ENCODE measurements around the gene GNB5. TPM values are rescaled to one million over a fixed set of nuclear protein-coding genes. Genes with fewer than 3 reads are reported as not detected.

Gene GNB5
- total and polyA plus RNA-seq, 10 donors, result 18.6 to 43.2 (median 30.3) TPM

- Histone ChIP-seq H3K36me3 (peaks cover 0 to 7% (median 0%) of the 10 kb centered on the region in 6 donors), H3K27me3 (replicated peaks in 1 of 7) (no peaks in the 10 kb centered on the region), H3K9me3 (no peaks in the 10 kb centered on the region), H3K27ac (peak overlapping the region; percentile 22 to 92 (median 81)), H3K4me3 (no peak overlapping the region), H3K4me1 (peaks cover 4 to 71% (median 33%) of the 10 kb centered on the region in 6 donors)
- WGBS, 5 donors, result 38 to 52% (median 50%) methylated on average over 17 of the region's 17 CpGs
- TF ChIP-seq POLR2A (IDR thresholded peaks at IDR 0.05), result peak in 1 of 3 donors; percentile 26
- peak; percentile 26 to 74 (median 69) for TF ChIP-seq POLR2AphosphoS5 (IDR thresholded peaks at IDR 0.05)
- TF ChIP-seq CTCF (IDR thresholded peaks at IDR 0.05 in 8 of 11, conservative IDR thresholded peaks at IDR 0.05 in 3 of 11), result no peak
- intact Hi-C loops (cut with DNase I; ENCODE audit: low total_unique reads), result no loop called here
- peak; percentile 88 for DNase-seq
Observed at GRCh38 chr15:52234596-52235541, 43.7 kb upstream of the GNB5 start.

GRCh38 chr15:52233405-52233804 is 42.2 kb upstream of the GNB5 start:
- intact Hi-C loops (cut with DNase I; ENCODE audit: low total_unique reads), result no loop called here
- Histone ChIP-seq H3K4me3 (peak overlapping the region in 1 of 8 donors; percentile 21), H3K27me3 (replicated peaks in 1 of 7) (no peaks in the 10 kb centered on the region), H3K9me3 (no peaks in the 10 kb centered on the region), H3K27ac (peak overlapping the region; percentile 22 to 92 (median 81)), H3K36me3 (peaks cover 0 to 7% (median 0%) of the 10 kb centered on the region in 6 donors), H3K4me1 (peaks cover 4 to 83% (median 33%) of the 10 kb centered on the region in 6 donors)
- no peak for DNase-seq
- no peak for TF ChIP-seq CTCF (IDR thresholded peaks at IDR 0.05 in 8 of 11, conservative IDR thresholded peaks at IDR 0.05 in 3 of 11)
- no peak for TF ChIP-seq POLR2A (IDR thresholded peaks at IDR 0.05)
- TF ChIP-seq POLR2AphosphoS5 (IDR thresholded peaks at IDR 0.05), result peak in 1 of 3 donors; percentile 48
- WGBS, 5 donors, result 32 to 61% (median 47%) methylated on average over 4 of the region's 4 CpGs

- H3K4me1 ChIP-seq, result peaks cover 4 to 91% (median 33%) of the 10 kb centered on the region in 6 donors
- H3K27ac ChIP-seq, result peak overlapping the region; percentile 53 to 91 (median 76)
- no peaks in the 10 kb centered on the region for H3K27me3 ChIP-seq (replicated peaks in 1 of 7)
- no peaks in the 10 kb centered on the region for H3K9me3 ChIP-seq
- 43 to 58% (median 50%) methylated on average over 1 of the region's 1 CpG for WGBS, 5 donors
- TF ChIP-seq CTCF (IDR thresholded peaks at IDR 0.05 in 8 of 11, conservative IDR thresholded peaks at IDR 0.05 in 3 of 11) (no peak), POLR2A (IDR thresholded peaks at IDR 0.05) (peak in 1 of 3 donors; percentile 17)
- DNase-seq, result no peak
- intact Hi-C loops (cut with DNase I; ENCODE audit: low total_unique reads), result no loop called here
- peaks cover 0 to 7% (median 0%) of the 10 kb centered on the region in 6 donors for H3K36me3 ChIP-seq
- H3K4me3 ChIP-seq, result peak overlapping the region in 1 of 8 donors; percentile 36
Observed at GRCh38 chr15:52232327-52232726, 41.1 kb upstream of the GNB5 start.

- no peaks in the 10 kb centered on the region for H3K36me3 ChIP-seq
- H3K4me1 ChIP-seq, result peaks cover 4 to 70% (median 28%) of the 10 kb centered on the region in 6 donors
- TF ChIP-seq POLR2A (IDR thresholded peaks at IDR 0.05), result no peak
- no peak for TF ChIP-seq CTCF (IDR thresholded peaks at IDR 0.05 in 8 of 11, conservative IDR thresholded peaks at IDR 0.05 in 3 of 11)
- no peak for TF ChIP-seq POLR2AphosphoS5 (IDR thresholded peaks at IDR 0.05)
- H3K27ac ChIP-seq, result peak overlapping the region in 6 of 8 donors; percentile 63 to 87 (median 83)
- no peaks in the 10 kb centered on the region for H3K9me3 ChIP-seq
- no peak for DNase-seq
- WGBS, 5 donors, result 79 to 96% (median 86%) methylated on average over 1 of the region's 1 CpG
- no peaks in the 10 kb centered on the region for H3K27me3 ChIP-seq (replicated peaks in 1 of 7)
- no peak overlapping the region for H3K4me3 ChIP-seq
- intact Hi-C loops (cut with DNase I; ENCODE audit: low total_unique reads), result no loop called here
Observed at GRCh38 chr15:52230073-52230472, 38.9 kb upstream of the GNB5 start.
